OCI-LY7 (cell line): ENCODE measurements around the gene AK5. TPM values are rescaled to one million over a fixed set of nuclear protein-coding genes. Genes with fewer than 3 reads are reported as not detected.

Source experiments
- BruUV-seq: library from RNA; stranded (reverse); fragments of 400-500 nt; replicated peaks from 2 replicates; lab custom pipeline; 2021; lab: Mats Ljungman, UMichigan
- CTCF ChIA-PET: fragments of 300-600 bp; sonication (Branson Sonifier 250); formaldehyde crosslinking; loops from one replicate; lab custom pipeline; 2022; ENCODE audit warnings: antibody characterized with exemption; ENCODE audit not compliant: unreplicated experiment; lab: Charles Lee
- POLR2A ChIA-PET: fragments of 300-600 bp; sonication (Branson Sonifier 250); formaldehyde crosslinking; loops from one replicate; lab custom pipeline; 2022; ENCODE audit warnings: antibody characterized with exemption; lab: Charles Lee
- DNase-seq: peaks from one replicate; pipeline ENCODE4 v3.0.0-alpha.2; 2015; ENCODE audit warnings: low spot score
- H2AFZ ChIP-seq: fragments of 200-600 bp; sonication (generic), shearing (Covaris generic); 2 replicates; pipeline ENCODE4 v1.6.1; 2014; ENCODE audit warnings: mild to moderate bottlenecking, antibody characterized with exemption, low read length, moderate library complexity
- H3K27ac ChIP-seq: fragments of 200-600 bp; sonication (generic); 2 replicates; pipeline ENCODE4 v1.5.1; 2014; ENCODE audit warnings: mixed run types, low read depth, mild to moderate bottlenecking, moderate library complexity, low read length, inconsistent platforms; ENCODE audit not compliant: poor library complexity, severe bottlenecking
- H3K36me3 ChIP-seq: fragments of 200-600 bp; sonication (generic); 2 replicates; pipeline ENCODE4 v1.6.1; 2014; ENCODE audit warnings: mild to moderate bottlenecking, antibody characterized with exemption, low read length, moderate library complexity, mixed read lengths; ENCODE audit not compliant: insufficient read depth
- H3K4me1 ChIP-seq: fragments of 200-600 bp; sonication (generic); 2 replicates; pipeline ENCODE4 v1.5.1; 2014; ENCODE audit warnings: mild to moderate bottlenecking, low read length; ENCODE audit not compliant: insufficient read depth, poor library complexity, severe bottlenecking
- H3K4me2 ChIP-seq: fragments of 200-600 bp; sonication (generic); 2 replicates; pipeline ENCODE4 v1.6.1; 2014; ENCODE audit warnings: mild to moderate bottlenecking, low read length
- H3K4me3 ChIP-seq: fragments of 200-600 bp; sonication (generic); 2 replicates; pipeline ENCODE4 v1.5.1; 2014; ENCODE audit warnings: mild to moderate bottlenecking, low read depth, low read length; ENCODE audit not compliant: poor library complexity, severe bottlenecking
- H3K79me2 ChIP-seq: fragments of 200-600 bp; sonication (generic); 2 replicates; pipeline ENCODE4 v1.6.1; 2016; ENCODE audit warnings: low read depth, mild to moderate bottlenecking, low read length, moderate library complexity, mixed read lengths; ENCODE audit not compliant: insufficient read depth
- H3K9me2 ChIP-seq: fragments of 200-600 bp; sonication (generic); 2 replicates; pipeline ENCODE4 v1.6.1; 2016; ENCODE audit warnings: mild to moderate bottlenecking, low read length, mixed read lengths; ENCODE audit not compliant: insufficient read depth
- H3K9me3 ChIP-seq: fragments of 200-600 bp; sonication (generic); 2 replicates; pipeline ENCODE4 v1.6.1; 2014; ENCODE audit warnings: mild to moderate bottlenecking, mixed run types, low read length, mixed read lengths
- H4K20me1 ChIP-seq: fragments of 200-600 bp; sonication (generic); 2 replicates; pipeline ENCODE4 v1.6.1; 2014; ENCODE audit warnings: mild to moderate bottlenecking, antibody characterized with exemption, low read length, moderate library complexity, mixed read lengths; ENCODE audit not compliant: insufficient read depth
- CTCF ChIP-seq: fragments of 200-600 bp; sonication (generic); conservative IDR thresholded peaks from 2 replicates; pipeline ENCODE4 v1.5.1; 2014; ENCODE audit warnings: mild to moderate bottlenecking, antibody characterized with exemption, low read length, moderate library complexity, mixed read lengths
- EZH2phosphoT487 ChIP-seq: fragments of 200-600 bp; sonication (generic); IDR thresholded peaks from 2 replicates; pipeline ENCODE4 v1.6.1; 2018; ENCODE audit warnings: low read depth, borderline replicate concordance, mild to moderate bottlenecking, mixed run types, antibody characterized with exemption, low read length, moderate library complexity, mixed read lengths
- intact Hi-C: fragments of 100-400 bp; cut with micrococcal nuclease; formaldehyde crosslinking; loops from one replicate; pipeline ENCODE4 v1.10.0; 2022; ENCODE audit not compliant: unreplicated experiment
- total RNA-seq, 2 experiments: library from RNA; depleted of rRNA in 1 of 2; stranded (reverse); fragments of >200 nt in 1 of 2; shearing (Covaris generic) in 1 of 2; gene quantifications; 2 replicates each; pipeline ENCODE4 v1.2.3, GENCODE V29; 2014 to 2022

The AK5 gene
- total RNA-seq, 2 experiments from 2014 or later, result not detected

- Histone ChIP-seq H4K20me1 (no peaks in the 10 kb centered on the region), H3K9me2 (no peaks in the 10 kb centered on the region), H3K36me3 (no peaks in the 10 kb centered on the region), H3K4me2 (no peak overlapping the region), H3K27ac (no peak overlapping the region), H3K79me2 (no peaks in the 10 kb centered on the region), H2AFZ (no peak overlapping the region), H3K4me1 (no peaks in the 10 kb centered on the region), H3K9me3 (no peaks in the 10 kb centered on the region), H3K4me3 (no peak overlapping the region)
- DNase-seq, result no peak
- TF ChIP-seq EZH2phosphoT487, result no peak
- TF ChIP-seq CTCF, result no peak
- BruUV-seq, result no TSS peak
- CTCF ChIA-PET, result no interaction called here
- intact Hi-C loops, result no loop called here
- POLR2A ChIA-PET, result interaction anchor here (0.6 kb wide), 1 partner anchor 14 kb away, joined by 3 read pairs; no protein-coding TSS in a partner anchor
These were observed 68.4 kb downstream of the AK5 start for GRCh38 chr1:77350012-77350770.

GRCh38 chr1:77354536-77354935 lies 72.7 kb downstream of the AK5 start:
- no TSS peak for BruUV-seq

More at GRCh38 chr1:77354536-77354935, 72.7 kb downstream of the AK5 start:
- no peaks in the 10 kb centered on the region for H3K9me2 ChIP-seq
- CTCF ChIA-PET, result no interaction called here
- no peak for TF ChIP-seq CTCF
- H3K4me3 ChIP-seq, result no peak overlapping the region
- H3K79me2 ChIP-seq, result no peaks in the 10 kb centered on the region
- intact Hi-C loops, result no loop called here
- H3K27ac ChIP-seq, result no peak overlapping the region
- H3K4me1 ChIP-seq, result no peaks in the 10 kb centered on the region
- POLR2A ChIA-PET, result interaction anchor here (0.6 to 1.1 kb wide), 3 partner anchors 10 to 524 kb away, joined by 3 to 5 read pairs (median 3); no protein-coding TSS in a partner anchor
- no peak overlapping the region for H2AFZ ChIP-seq
- H3K4me2 ChIP-seq, result no peak overlapping the region
- H3K36me3 ChIP-seq, result no peaks in the 10 kb centered on the region
- H3K9me3 ChIP-seq, result no peaks in the 10 kb centered on the region
- no peaks in the 10 kb centered on the region for H4K20me1 ChIP-seq
- no peak for DNase-seq
